ENCODE measurements around the gene PAX6.

Gene PAX6

DNA sequence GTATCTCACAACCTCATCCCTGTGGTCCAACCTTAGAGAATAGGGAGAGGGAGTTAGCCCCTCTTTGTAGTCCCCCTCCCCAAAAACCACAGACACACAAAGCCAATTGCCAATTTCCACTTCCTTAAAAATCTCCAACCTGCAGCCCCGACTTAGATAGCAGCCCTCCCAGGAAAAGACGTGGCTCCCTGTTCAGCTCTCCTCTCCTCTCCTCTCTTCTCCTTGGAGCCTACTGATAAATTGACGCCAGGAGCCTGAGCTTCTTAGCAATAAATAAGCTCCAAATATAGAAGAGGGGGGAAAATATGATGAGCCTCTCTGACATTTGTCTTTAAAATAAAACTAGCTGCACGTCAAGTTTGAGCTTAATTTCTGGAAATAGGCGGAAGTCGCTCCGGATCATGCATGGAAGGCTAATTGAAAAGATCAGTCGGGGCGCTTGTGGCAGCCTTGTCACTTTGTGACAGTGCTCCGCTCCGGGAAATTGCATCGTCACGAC is 7.3 kb downstream of the PAX6 start:
- TF ChIP-seq, protein P1, sequence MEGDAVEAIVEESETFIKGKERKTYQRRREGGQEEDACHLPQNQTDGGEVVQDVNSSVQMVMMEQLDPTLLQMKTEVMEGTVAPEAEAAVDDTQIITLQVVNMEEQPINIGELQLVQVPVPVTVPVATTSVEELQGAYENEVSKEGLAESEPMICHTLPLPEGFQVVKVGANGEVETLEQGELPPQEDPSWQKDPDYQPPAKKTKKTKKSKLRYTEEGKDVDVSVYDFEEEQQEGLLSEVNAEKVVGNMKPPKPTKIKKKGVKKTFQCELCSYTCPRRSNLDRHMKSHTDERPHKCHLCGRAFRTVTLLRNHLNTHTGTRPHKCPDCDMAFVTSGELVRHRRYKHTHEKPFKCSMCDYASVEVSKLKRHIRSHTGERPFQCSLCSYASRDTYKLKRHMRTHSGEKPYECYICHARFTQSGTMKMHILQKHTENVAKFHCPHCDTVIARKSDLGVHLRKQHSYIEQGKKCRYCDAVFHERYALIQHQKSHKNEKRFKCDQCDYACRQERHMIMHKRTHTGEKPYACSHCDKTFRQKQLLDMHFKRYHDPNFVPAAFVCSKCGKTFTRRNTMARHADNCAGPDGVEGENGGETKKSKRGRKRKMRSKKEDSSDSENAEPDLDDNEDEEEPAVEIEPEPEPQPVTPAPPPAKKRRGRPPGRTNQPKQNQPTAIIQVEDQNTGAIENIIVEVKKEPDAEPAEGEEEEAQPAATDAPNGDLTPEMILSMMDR (IDR thresholded peaks at IDR 0.05; ENCODE audit: low read depth, low read length), result no peak
- no peaks in the 10 kb centered on the region for H3K36me3 ChIP-seq
- no peaks in the 10 kb centered on the region for H3K4me1 ChIP-seq
- H3K9me3 ChIP-seq, result no peaks in the 10 kb centered on the region
- H3K27me3 ChIP-seq, result peaks cover 95% of the 10 kb centered on the region
- DNase-seq, result no peak
- H3K4me3 ChIP-seq (ENCODE audit: low read depth, low read length), result no peak overlapping the region

DNA sequence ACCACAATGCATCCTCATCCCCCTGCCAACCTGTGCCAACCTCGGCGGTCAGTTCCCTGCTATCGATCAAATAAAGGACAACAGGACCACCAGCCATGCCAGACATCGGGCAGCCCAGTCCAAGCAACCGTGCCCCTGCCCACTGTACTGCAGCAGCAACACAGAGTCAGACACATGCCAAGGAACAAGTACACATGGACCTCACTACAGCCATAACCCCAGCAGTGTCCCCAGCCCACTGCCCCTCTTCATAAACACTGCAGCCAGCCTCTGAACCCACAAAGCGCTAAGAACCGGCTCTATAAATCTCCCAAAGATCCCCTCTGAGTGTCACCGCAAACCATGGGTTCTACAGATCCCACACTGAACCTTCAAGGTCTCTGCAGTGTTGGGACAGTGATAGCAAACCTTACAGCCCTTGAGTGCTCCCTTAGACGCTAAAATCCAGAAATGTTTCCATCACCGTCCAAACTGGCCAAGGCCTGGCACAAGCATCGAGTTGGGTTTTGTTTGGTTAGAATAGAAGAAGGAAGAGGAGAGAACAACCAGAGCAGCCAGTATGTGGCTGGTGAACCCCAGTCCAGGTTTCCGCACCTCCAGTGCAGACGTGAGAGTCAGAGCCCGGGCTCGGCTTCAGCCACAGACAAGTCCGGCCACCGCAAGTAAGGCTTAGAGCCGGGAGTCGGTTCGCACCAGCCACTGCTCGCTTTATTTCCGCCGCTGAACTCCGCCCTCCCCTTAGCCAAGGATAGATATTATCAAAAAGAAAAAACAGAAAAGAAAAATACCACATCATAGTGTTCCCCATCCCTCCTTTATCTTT is 7.9 kb downstream of the PAX6 start:
- H3K4me3 ChIP-seq (ENCODE audit: low read depth, low read length), result no peak overlapping the region
- TF ChIP-seq, protein P1 (IDR thresholded peaks at IDR 0.05; ENCODE audit: low read depth, low read length), result no peak
- H3K27me3 ChIP-seq, result peaks cover 95% of the 10 kb centered on the region

DNA sequence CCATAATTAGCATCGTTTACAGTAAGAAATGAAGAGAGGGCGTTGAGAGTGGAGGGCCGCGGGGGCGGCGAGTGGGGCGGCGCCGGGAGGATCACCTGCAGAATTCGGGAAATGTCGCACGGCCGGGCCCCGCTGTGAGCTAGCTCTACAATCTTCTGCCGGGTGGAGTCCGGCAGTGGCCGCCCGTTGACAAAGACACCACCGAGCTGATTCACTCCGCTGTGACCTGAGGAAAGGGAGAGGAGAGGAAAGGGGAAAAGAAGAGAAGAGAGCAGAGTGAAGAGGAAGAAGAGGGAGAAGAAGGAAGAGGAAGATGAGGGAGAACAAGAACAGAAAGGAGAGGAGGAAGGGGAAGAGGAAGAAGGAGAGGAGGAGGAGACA is 8.5 kb downstream of the PAX6 start:
- no peaks in the 10 kb centered on the region for H3K4me1 ChIP-seq
- H3K36me3 ChIP-seq, result no peaks in the 10 kb centered on the region
- H3K9me3 ChIP-seq, result no peaks in the 10 kb centered on the region
- no peak overlapping the region for H3K4me3 ChIP-seq (ENCODE audit: low read depth, low read length)
- DNase-seq, result no peak
- TF ChIP-seq, protein P1 (IDR thresholded peaks at IDR 0.05; ENCODE audit: low read depth, low read length), result no peak
- H3K27me3 ChIP-seq, result peaks cover 93% of the 10 kb centered on the region

More for the DNA sequence above, 7.9 kb downstream of the PAX6 start:
- Histone ChIP-seq H3K4me1 (no peaks in the 10 kb centered on the region), H3K9me3 (no peaks in the 10 kb centered on the region), H3K36me3 (no peaks in the 10 kb centered on the region)
- DNase-seq, result no peak

DNA sequence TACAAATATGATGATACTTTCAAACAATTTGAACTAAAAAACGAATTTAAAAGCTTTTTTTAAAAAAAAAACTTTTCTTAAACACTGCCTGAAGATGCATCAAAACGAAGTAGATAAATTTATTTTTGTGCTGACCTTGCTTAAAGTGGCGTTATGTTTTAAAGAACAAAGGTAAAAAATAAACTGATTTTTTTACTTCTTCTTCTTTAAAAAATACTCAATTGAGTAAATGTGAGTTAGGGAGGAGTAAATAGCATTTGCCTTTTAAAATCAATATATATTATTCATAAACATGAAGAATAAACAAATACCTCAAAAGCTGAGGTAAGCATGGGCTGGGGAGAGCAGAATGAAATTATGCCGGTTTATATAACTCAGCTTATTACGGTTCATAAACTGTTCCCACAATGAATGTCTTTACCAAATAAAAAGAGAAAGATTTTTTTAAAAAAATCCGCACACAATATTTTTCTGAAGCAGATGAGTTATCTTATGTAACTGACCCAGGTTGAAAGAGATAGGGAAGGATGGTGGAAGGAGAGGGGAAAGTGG is 9.0 kb downstream of the PAX6 start:
- no peak for DNase-seq
- no peak overlapping the region for H3K4me3 ChIP-seq (ENCODE audit: low read depth, low read length)
- H3K9me3 ChIP-seq, result no peaks in the 10 kb centered on the region
- no peaks in the 10 kb centered on the region for H3K4me1 ChIP-seq
- no peaks in the 10 kb centered on the region for H3K36me3 ChIP-seq
- TF ChIP-seq, protein P1 (IDR thresholded peaks at IDR 0.05; ENCODE audit: low read depth, low read length), result no peak
- peaks cover 90% of the 10 kb centered on the region for H3K27me3 ChIP-seq

DNA sequence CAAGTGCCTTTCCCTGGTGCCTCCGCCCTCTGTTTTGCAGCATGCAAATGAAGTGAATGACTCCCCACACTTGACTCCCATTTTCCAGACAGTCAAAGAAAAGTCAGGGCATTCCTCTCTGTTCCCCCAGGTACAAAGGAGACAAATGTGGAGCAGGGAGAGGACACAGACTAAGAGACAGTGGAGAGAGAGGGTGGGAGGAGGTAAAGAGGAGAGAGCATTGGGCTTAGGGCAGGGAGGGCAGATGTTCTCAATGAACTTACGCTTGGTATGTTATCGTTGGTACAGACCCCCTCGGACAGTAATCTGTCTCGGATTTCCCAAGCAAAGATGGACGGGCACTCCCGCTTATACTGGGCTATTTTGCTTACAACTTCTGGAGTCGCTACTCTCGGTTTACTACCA is 9.8 kb downstream of the PAX6 start:
- TF ChIP-seq, protein P1 (IDR thresholded peaks at IDR 0.05; ENCODE audit: low read depth, low read length), result no peak
- DNase-seq, result no peak
- Histone ChIP-seq H3K9me3 (no peaks in the 10 kb centered on the region), H3K4me3 (ENCODE audit: low read depth, low read length) (no peak overlapping the region), H3K36me3 (no peaks in the 10 kb centered on the region), H3K4me1 (no peaks in the 10 kb centered on the region), H3K27me3 (peaks cover 87% of the 10 kb centered on the region)
